GM12874 (cell line): ENCODE results near the gene RPP38.

Experiments used
- TF ChIP-seq, protein P1 (sequence below): IDR thresholded peaks from 2 replicates; pipeline ENCODE4 v1.5.1; 2011; ENCODE audit warnings: low read depth, mild to moderate bottlenecking, control low read depth, low read length, moderate library complexity; ENCODE audit not compliant: insufficient read depth

The RPP38 gene

DNA sequence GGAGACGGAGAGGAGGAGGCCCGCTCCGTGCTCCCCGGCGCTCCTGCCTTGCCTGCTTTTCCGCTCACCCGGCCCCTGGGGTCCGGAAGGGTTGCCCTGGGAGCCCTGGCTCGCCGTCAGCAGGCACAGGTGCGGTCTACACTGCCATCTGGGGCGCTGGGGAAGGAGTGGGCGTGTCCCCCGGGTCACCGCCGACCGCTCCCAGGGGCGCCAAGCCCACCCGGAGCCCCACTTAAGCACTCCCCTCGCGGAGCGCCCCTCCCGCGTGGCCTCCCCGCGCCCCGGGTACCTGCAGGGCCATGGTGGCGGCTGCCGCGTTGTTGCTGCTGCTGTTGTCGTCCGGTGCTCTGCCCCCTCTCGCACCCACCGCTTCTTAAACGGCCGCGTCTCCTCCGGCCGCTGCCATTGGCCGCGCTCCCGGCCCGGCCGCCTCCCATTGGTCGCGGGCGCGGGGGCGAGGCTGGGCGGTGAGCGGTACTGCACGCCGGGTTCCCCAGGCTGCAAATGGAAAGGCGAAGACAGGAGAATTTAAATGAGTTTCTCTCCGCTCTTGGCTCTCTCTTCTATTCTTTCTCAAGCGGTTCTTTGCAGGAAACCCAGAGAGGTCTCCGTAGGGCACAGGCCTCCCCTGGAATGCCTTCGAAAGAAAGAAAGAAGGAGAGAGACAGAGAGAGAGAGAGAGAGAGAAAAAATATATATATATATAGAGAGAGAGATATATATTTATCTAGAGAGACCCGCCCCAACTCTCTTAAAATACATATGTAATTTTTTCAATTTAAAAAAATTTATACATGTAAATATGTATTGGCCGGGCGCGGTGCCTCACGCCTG, 8.5 kb upstream of the RPP38 start, which contains the start of gene ACBD7:
Gene ACBD7 (minus strand): TSS at position 349 of the 834 bp plus-strand sequence. CDS start 48 bp downstream, at position 301.
- TF ChIP-seq, protein P1, sequence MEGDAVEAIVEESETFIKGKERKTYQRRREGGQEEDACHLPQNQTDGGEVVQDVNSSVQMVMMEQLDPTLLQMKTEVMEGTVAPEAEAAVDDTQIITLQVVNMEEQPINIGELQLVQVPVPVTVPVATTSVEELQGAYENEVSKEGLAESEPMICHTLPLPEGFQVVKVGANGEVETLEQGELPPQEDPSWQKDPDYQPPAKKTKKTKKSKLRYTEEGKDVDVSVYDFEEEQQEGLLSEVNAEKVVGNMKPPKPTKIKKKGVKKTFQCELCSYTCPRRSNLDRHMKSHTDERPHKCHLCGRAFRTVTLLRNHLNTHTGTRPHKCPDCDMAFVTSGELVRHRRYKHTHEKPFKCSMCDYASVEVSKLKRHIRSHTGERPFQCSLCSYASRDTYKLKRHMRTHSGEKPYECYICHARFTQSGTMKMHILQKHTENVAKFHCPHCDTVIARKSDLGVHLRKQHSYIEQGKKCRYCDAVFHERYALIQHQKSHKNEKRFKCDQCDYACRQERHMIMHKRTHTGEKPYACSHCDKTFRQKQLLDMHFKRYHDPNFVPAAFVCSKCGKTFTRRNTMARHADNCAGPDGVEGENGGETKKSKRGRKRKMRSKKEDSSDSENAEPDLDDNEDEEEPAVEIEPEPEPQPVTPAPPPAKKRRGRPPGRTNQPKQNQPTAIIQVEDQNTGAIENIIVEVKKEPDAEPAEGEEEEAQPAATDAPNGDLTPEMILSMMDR = 0 out of 2 replicates have a peak, but pooled peaks have one; percentile 18

DNA sequence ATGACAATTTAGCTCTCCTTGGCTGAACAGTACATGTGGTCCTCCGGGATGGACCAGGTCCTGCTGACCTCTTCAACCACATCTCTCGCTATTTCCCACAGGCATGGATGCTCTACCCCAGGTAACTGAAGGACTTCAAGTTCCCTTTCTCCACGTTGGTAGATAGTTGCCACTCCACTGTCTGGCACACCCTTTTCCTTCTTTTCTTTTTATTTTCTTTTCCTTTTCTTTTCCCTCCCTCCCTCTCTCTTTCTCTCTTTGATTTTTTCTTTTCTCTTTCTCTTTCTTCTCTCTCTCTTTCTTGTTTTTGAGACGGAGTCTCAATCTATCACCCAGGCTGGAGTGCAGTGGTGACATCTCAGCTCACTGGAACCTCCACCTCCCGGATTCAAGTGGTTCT, 5.7 kb upstream of the RPP38 start:
- TF ChIP-seq, protein P1 = no peak

DNA sequence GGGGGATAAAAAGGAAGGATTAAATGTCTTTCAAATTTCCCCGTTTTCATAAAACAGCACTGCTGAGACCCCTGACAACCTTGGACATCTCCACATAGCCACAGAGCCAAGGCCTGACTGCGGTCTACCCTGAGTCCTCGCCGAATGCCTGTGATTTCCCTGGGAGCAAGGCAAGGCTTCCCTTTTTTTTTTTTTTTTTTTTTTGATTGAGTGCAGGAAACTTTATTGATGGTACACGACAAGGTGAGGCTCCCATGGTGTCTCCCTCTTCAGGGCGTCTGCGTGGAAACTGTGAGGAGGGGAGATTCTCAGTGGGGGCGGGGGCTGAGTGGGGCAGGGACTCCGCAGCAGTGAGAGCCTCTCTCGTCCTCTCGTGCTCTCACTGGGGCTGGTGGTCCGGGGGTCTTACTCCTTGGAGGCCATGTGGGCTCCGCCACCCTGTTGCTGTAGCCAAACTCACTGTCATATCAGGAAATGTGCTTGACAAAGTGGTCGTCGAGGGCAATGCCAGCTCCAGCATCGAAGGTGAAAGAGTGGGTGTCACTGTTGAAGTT, 4.2 kb upstream of the RPP38 start:
- TF ChIP-seq, protein P1 = no peak

DNA sequence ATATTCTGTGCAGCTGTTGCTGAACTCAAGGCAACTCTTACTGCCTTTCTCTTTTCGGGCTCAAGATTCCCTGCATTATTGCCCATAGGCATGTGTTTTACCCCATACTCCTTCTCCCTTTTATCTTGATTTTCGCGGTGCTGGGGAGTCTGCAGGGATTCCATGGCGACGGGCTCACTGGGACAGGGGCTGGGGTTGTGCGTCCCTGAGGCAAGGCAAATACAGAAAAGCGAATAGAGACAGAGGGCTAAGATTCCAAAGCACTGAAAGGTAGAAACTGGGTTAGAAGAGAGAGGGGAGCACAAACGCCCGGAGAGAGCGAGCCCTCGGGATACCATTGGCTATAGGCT, 519 bp upstream of the RPP38 start:
- TF ChIP-seq, protein P1 = no peak

DNA sequence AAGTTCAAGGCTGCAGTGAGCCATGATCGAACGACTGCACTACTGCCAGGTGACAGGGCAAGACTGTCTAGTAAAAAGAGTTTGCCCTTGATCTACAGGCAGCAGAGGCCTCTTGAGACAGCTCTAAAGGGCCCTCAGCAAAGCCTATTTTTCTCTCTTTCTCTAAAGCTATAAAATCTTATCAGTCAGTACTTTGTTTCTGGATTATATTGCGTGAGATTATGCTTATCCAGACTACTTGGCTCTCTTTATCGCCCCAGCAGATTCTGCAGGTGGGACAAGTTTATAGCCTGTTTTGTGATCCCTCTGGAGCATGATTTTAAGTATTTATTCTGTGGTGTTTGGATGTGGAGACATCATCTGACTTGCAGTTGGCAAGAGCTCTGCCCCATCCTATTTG, 2.7 kb downstream of the RPP38 start:
- TF ChIP-seq, protein P1 = no peak

DNA sequence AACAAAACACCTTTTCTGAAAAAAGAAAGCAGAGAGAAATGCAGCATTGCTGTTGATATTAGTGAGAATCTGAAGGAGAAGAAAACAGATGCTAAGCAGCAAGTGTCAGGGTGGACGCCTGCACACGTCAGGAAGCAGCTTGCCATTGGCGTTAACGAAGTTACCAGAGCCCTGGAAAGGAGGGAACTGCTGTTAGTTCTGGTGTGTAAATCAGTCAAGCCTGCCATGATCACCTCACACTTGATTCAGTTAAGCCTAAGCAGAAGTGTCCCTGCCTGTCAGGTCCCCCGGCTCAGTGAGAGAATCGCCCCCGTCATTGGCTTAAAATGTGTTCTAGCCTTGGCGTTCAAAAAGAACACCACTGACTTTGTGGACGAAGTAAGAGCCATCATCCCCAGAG, 6.4 kb downstream of the RPP38 start:
- TF ChIP-seq, protein P1 = no peak

DNA sequence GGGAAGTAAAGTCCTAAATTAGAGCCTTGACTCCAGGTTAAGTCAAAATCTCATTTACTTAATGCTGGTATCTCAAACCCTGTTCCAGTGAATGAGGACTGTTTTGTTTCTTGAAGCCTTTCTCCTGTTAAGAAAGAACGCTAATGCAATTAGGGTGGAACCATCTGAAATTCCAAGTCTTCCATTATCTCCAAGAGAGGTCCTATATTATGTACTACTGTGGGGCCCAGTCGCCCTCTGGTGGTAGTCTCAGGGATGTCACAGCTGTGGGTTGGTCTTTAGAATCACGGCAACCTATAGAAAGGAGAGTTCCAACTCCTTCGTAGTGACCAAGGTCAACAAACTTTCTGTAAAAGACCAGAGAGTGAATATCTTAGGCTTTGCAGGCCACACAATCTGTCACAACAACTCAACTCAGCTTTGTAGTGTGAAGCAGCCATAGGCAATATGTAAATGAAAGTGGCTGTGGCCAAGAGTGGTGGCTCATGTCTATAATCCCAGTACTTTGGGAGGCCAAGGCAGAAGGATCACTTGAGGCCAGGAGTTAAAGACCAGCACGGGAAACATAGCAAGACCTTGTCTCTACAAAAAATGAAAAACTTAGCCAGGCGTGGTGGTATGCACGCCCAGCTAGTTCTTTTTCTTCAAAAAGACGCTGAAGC, 9.3 kb downstream of the RPP38 start:
- TF ChIP-seq, protein P1 = peak; percentile 83
